Midbrain (tissue), 1 donor: ENCODE results near the gene XYLT1.
"Not testable (repeated sequence)": the region's sequence is repeated elsewhere in the genome, so short reads cannot be mapped to it uniquely, and the experiment has no call there.

ENCODE experiments used
- DNase-seq: peaks from one replicate; lab custom pipeline; 2025; lab: John Stamatoyannopoulos, UW

XYLT1 gene

DNA sequence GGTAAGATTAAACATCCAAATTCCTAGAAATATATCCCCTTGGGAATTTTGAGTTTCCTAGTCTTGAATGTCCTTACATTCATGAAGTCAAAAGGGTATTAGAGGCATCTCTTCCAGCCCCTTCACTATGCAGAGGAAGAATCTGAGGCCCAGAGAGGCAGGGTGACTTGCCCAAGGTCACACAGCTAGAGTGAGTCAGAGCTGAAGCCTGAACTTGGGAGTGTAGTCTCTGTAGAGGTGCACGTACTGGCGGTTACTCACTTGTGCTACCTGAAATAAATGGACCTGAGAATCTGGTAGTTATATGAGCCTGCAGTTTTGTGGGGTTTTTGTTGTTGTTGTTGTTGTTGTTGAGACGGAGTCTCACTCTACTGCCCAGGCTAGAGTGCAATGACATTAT, 164.0 kb downstream of the XYLT1 start:
- no peak for DNase-seq

- not testable (repeated sequence) for DNase-seq
Observed at GRCh38 chr16:17306211-17306610, 164.5 kb downstream of the XYLT1 start.

DNA sequence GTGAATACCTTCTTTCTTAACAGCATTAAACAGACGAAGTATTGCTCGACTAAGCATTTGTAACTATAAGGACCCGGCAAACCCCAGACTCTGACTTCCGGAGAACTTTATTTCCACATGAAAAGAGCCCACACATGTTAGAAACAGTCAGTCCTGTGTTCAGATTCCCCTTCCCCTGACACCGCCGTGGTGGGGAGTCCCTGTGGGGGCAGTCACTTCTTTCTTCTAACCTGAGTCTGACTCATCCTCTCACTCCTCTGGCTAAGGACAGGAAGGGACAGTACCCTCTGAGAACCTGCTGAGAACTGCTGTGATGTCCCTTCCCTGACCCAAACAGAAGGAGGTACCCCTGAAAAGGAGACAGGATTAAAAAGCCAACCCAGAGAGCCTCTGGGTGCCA, 165.1 kb downstream of the XYLT1 start:
- no peak for DNase-seq

GRCh38 chr16:17304491-17305119, 166.2 kb downstream of the XYLT1 start:
- DNase-seq: no peak

- no peak for DNase-seq
Observed at GRCh38 chr16:17304106-17304490, 166.7 kb downstream of the XYLT1 start.

GRCh38 chr16:17303101-17303500, 167.7 kb downstream of the XYLT1 start:
- DNase-seq: no peak

GRCh38 chr16:17302620-17303019, 168.1 kb downstream of the XYLT1 start:
- DNase-seq: no peak

- DNase-seq: no peak
Observed at GRCh38 chr16:17302214-17302613, 168.5 kb downstream of the XYLT1 start.

DNA sequence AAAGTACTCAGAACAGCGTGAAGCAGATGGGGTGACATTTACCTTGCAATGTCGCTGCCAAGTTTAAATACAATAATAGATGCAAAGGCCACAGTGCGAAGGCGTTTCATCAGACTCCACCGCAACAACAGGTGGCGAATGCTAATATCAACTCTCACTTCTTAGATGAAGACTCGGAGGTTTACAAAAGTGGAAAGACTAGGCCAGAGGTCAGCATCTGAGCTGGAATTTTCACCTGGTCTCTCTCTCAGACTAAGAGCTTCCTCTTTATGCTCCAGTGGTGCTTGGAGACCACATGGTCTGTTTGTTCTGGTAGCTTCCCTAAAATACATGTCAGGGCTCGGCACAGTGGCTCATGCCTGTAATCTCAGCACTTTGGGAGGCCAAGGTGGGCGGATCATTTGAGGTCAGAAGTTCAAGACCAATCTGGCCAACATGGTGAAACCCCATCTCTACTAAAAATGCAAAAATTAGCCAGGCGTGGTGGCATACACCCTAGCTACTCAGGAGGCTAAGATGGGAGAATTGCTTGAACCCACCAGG, 169.1 kb downstream of the XYLT1 start:
- no peak for DNase-seq

DNA sequence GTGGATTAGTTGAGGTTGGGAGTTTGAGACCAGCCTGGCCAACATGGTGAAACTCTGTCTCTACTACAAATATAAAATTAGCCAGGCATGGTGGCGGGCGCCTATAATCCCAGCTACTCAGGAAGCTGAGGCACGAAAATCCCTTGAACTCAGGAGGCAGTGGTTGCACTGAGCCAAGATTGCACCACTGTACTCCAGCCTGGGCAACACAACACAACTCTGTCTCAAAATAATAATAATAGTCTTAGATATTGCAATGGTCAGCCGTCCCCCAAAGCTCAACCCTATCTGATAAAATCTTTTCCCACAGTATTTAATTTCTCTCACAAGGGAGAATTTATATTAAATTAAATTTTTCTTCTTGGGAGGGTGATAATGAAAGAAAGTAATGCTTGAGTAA, 169.6 kb downstream of the XYLT1 start:
- no peak for DNase-seq

DNA sequence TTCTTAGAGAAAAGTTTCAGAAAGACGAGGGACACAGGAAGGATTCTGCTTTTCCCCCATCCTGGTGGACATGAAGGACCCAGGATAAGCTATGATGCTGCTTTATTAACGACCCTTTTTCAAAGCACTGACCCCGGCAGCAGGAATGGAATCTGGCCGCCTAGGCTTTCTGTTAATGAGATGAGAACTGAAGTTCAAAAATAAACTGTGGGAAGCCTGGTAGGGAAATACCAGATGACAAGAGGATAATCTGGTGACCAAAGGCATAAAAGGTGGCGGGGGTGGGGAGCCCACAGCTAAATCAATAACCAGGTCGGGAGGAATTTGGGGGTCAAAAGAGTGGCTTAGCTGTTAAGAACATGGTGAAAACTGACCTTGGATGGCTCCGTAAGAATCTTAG, 171.0 kb downstream of the XYLT1 start:
- DNase-seq: no peak

DNA sequence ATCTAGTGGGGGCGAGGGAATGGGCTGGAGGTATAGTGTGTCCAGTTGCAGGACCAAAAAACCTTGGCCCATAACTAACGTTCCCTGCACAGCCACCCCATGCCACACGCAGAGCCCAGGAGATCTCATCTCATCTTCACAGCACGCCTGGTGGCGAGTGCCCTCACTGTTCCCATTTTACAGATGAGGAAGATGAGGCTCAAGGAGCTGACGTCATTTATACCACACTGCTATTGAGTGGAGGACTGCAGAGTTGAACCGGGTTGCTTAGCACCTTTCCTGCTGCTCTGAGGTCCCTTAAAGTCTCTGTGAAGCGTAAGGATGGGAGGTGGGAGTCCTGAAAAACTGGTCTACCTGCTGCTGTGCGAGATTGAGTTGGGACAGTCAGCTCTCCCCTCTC, 172.5 kb downstream of the XYLT1 start:
- no peak for DNase-seq

DNA sequence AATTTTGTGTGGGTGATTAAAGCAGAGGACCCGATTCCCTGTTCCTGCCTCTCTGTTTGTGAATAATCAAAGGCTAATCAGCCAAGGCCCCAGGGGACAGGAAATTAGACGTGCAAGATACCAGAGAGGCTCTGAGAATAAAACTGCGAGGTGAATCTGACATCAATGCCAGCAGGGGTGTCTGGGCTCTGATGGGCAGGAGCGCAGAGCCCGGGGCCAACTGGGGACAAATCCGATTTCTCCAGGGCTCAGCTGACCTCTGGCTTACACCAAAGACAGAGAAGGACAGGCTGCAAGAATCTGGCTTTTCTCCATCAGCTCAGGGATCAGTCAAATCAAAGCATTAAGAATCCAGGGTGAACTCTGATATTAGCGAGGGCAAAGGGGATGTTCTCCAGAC, 174.3 kb downstream of the XYLT1 start:
- DNase-seq: no peak

GRCh38 chr16:17295948-17296347, 174.8 kb downstream of the XYLT1 start:
- DNase-seq: no peak

DNA sequence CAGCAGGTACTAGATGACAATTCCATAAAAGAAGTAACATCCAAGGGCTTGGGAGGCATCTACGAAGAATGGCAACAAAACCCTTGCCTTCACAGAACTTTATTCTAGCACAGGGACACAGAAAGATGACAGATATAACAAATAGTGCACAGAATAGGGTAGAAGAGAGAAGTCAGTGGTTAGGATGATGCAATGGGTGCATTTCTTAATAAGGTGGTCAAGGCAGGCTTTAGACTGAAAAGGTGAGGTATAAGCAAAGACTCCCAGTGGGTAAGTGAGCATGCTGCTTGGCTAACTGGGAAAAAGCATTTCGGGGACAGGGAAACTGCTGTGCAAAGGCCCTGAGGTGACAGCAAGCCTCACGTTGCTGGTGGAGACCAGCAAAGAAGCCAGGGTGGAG, 175.9 kb downstream of the XYLT1 start:
- DNase-seq: no peak

GRCh38 chr16:17293813-17294558, 176.8 kb downstream of the XYLT1 start:
- DNase-seq: no peak

DNA sequence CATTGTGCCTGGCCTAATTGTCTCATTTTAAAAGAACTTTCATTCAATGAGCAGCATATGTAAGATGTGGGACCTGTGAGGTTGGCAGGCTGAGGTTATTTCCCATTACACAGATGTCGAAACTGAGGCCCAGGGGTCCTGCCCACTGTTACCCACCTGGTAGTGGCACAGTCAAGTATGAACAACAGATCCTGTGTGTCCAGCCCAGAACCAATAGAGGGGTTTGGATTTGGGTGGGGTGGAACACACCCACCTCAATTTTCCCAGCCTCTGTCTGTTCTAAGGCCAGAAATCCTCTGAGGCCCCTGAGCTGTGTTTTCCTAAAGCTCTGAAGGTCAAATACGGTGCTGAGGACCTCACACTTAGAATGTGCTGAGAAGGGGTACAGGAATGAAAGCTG, 179.5 kb downstream of the XYLT1 start:
- DNase-seq: no peak

GRCh38 chr16:17289674-17290635, 180.8 kb downstream of the XYLT1 start:
- DNase-seq: no peak

- DNase-seq: no peak
Observed at GRCh38 chr16:17289050-17289449, 181.7 kb downstream of the XYLT1 start.

GRCh38 chr16:17287166-17287800, 183.5 kb downstream of the XYLT1 start:
- no peak for DNase-seq

DNA sequence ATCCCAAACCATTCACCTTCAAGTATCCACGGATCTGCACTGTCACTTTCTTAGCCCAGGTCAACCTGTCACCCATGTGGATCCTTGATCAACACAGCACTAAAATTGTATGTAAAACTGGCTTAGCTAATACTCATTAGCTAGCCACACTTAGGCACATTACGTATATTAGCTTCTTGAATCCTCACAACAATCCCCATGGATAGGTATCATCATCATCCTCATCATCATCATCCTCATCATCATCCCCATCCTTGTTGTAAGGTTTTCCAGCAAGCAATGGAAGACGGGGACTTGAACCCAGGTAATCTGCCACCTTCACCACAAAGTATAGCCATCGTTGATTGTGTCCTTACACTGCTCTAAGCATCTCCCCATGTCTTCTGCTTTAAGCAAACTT, 184.3 kb downstream of the XYLT1 start:
- DNase-seq: no peak

GRCh38 chr16:17283016-17283415, 187.7 kb downstream of the XYLT1 start:
- DNase-seq: no peak
